H9 (cell line): Measurements from ENCODE around the gene SEPTIN2. TPM values are rescaled to one million over a fixed set of nuclear protein-coding genes. Genes with fewer than 3 reads are reported as not detected.

Experiments used
- DNase-seq: peaks from one replicate; pipeline ENCODE4 v3.0.0-alpha.2; 2017
- H2AFZ ChIP-seq: one replicate; pipeline ENCODE4 v1.6.1; 2013; ENCODE audit warnings: mild to moderate bottlenecking, low read length, control low read depth, moderate library complexity
- H2AK5ac ChIP-seq: 2 replicates; pipeline ENCODE4 v1.6.1; 2013; ENCODE audit warnings: low read length, control low read depth, mixed read lengths; ENCODE audit not compliant: insufficient read length
- H2BK120ac ChIP-seq: one replicate; pipeline ENCODE4 v1.6.1; 2013; ENCODE audit warnings: low read depth, mild to moderate bottlenecking, low read length, control low read depth, inconsistent platforms; ENCODE audit not compliant: poor library complexity, severe bottlenecking
- H2BK12ac ChIP-seq: 2 replicates; pipeline ENCODE4 v1.6.1; 2013; ENCODE audit warnings: low read length, control low read depth, mixed read lengths, low read depth; ENCODE audit not compliant: insufficient read length
- H2BK15ac ChIP-seq: 2 replicates; pipeline ENCODE4 v1.6.1; 2013; ENCODE audit warnings: low read depth, low read length, control low read depth
- H2BK20ac ChIP-seq: one replicate; pipeline ENCODE4 v1.6.1; 2013; ENCODE audit warnings: low read depth, mild to moderate bottlenecking, low read length, control low read depth, inconsistent platforms; ENCODE audit not compliant: poor library complexity, severe bottlenecking
- H2BK5ac ChIP-seq: 2 replicates; pipeline ENCODE4 v1.6.1; 2013; ENCODE audit warnings: low read length, control low read depth, mixed read lengths; ENCODE audit not compliant: insufficient read length
- H3K14ac ChIP-seq: 2 replicates; pipeline ENCODE4 v1.6.1; 2013; ENCODE audit warnings: low read length, control low read depth; ENCODE audit not compliant: insufficient read depth
- H3K18ac ChIP-seq: 2 replicates; pipeline ENCODE4 v1.6.1; 2013; ENCODE audit warnings: low read depth, mild to moderate bottlenecking, mixed read lengths, low read length, control low read depth; ENCODE audit not compliant: insufficient read length
- H3K23ac ChIP-seq: 2 replicates; pipeline ENCODE4 v1.6.1; 2013; ENCODE audit warnings: low read length, control low read depth, mixed read lengths, low read depth; ENCODE audit not compliant: insufficient read length
- H3K23me2 ChIP-seq: 2 replicates; pipeline ENCODE4 v1.6.1; 2013; ENCODE audit warnings: low read depth, mild to moderate bottlenecking, mixed read lengths, low read length, control low read depth; ENCODE audit not compliant: insufficient read length, poor library complexity, severe bottlenecking
- H3K27ac ChIP-seq: 2 replicates; pipeline ENCODE4 v1.5.1; 2013; ENCODE audit warnings: low read length, control low read depth, mixed read lengths, low read depth; ENCODE audit not compliant: insufficient read length
- H3K27me3 ChIP-seq: 2 replicates; pipeline ENCODE4 v1.6.1; 2013; ENCODE audit warnings: low read length, control low read depth, inconsistent platforms; ENCODE audit not compliant: insufficient read depth
- H3K4ac ChIP-seq: 2 replicates; pipeline ENCODE4 v1.6.1; 2013; ENCODE audit warnings: low read depth, mild to moderate bottlenecking, control low read depth, inconsistent platforms, low read length, moderate library complexity
- H3K4me1 ChIP-seq: 2 replicates; pipeline ENCODE4 v1.6.1; 2013; ENCODE audit warnings: low read length, control low read depth, inconsistent platforms; ENCODE audit not compliant: insufficient read depth
- H3K4me2 ChIP-seq: 2 replicates; pipeline ENCODE4 v1.6.1; 2013; ENCODE audit warnings: low read length, control low read depth, mixed read lengths; ENCODE audit not compliant: insufficient read length, insufficient read depth
- H3K56ac ChIP-seq: 2 replicates; pipeline ENCODE4 v1.6.1; 2013; ENCODE audit warnings: low read depth, mild to moderate bottlenecking, mixed read lengths, low read length, control low read depth; ENCODE audit not compliant: insufficient read length
- H3K79me1 ChIP-seq: 2 replicates; pipeline ENCODE4 v1.6.1; 2013; ENCODE audit warnings: low read depth, mild to moderate bottlenecking, moderate library complexity, low read length, control low read depth, inconsistent platforms; ENCODE audit not compliant: insufficient read depth, poor library complexity, severe bottlenecking
- H3K79me2 ChIP-seq: 2 replicates; pipeline ENCODE4 v1.6.1; 2013; ENCODE audit warnings: low read length, control low read depth, inconsistent platforms; ENCODE audit not compliant: insufficient read depth
- H3K9ac ChIP-seq: 2 replicates; pipeline ENCODE4 v1.6.1; 2013; ENCODE audit warnings: low read length, control low read depth, mixed read lengths; ENCODE audit not compliant: insufficient read length; ENCODE audit errors: extremely low read depth
- H3K9me3 ChIP-seq: one replicate; pipeline ENCODE4 v1.6.1; 2013; ENCODE audit warnings: low read depth, low read length, inconsistent platforms; ENCODE audit not compliant: control insufficient read depth
- H3T11ph ChIP-seq: one replicate; pipeline ENCODE4 v1.6.1; 2013; ENCODE audit warnings: mild to moderate bottlenecking, low read length, control low read depth, inconsistent platforms
- H4K20me1 ChIP-seq: one replicate; pipeline ENCODE4 v1.6.1; 2013; ENCODE audit not compliant: control insufficient read depth, insufficient read length, insufficient read depth
- H4K5ac ChIP-seq: 2 replicates; pipeline ENCODE4 v1.6.1; 2013; ENCODE audit warnings: low read depth, mild to moderate bottlenecking, mixed read lengths, low read length, control low read depth; ENCODE audit not compliant: insufficient read length
- H4K8ac ChIP-seq: replicated peaks from 2 replicates; pipeline ENCODE4 v1.6.1; 2013; ENCODE audit warnings: low read length, control low read depth, mixed read lengths, low read depth; ENCODE audit not compliant: insufficient read length
- H4K91ac ChIP-seq: 2 replicates; pipeline ENCODE4 v1.6.1; 2013; ENCODE audit warnings: low read depth, mild to moderate bottlenecking, moderate library complexity, mixed read lengths, low read length, control low read depth; ENCODE audit not compliant: insufficient read length
- H3K27ac Mint-ChIP-seq, 3 experiments: 2 replicates in 2 of 3; 3 replicates in 1 of 3; pipeline ENCODE4 v1.8.0; 2020 to 2021; ENCODE audit warnings: mixed read lengths in 3 of 3, mild to moderate bottlenecking in 1 of 3, moderate library complexity in 1 of 3
- H3K27me3 Mint-ChIP-seq: 2 replicates; pipeline ENCODE4 v1.8.0; 2021; ENCODE audit warnings: low read depth, mild to moderate bottlenecking, moderate library complexity, mixed read lengths
- H3K36me3 Mint-ChIP-seq, 3 experiments: 2 replicates in 2 of 3; 3 replicates in 1 of 3; pipeline ENCODE4 v1.8.0; 2020 to 2021; ENCODE audit warnings: low read depth in 3 of 3, mixed read lengths in 3 of 3; ENCODE audit not compliant: insufficient read depth in 1 of 3
- H3K4me1 Mint-ChIP-seq, 2 experiments: 2 replicates each; pipeline ENCODE4 v1.8.0; 2020; ENCODE audit warnings: mixed read lengths in 2 of 2
- H3K4me3 Mint-ChIP-seq, 2 experiments: 2 replicates in 1 of 2; 3 replicates in 1 of 2; pipeline ENCODE4 v1.8.0; 2020 to 2021; ENCODE audit warnings: mild to moderate bottlenecking in 2 of 2, mixed read lengths in 2 of 2, moderate library complexity in 1 of 2
- H3K9me3 Mint-ChIP-seq, 2 experiments: 2 replicates in 1 of 2; 3 replicates in 1 of 2; pipeline ENCODE4 v1.8.0; 2020; ENCODE audit warnings: mild to moderate bottlenecking in 2 of 2, mixed read lengths in 2 of 2, moderate library complexity in 1 of 2
- CTCF ChIP-seq: fragments of 200-600 bp; sonication (generic); conservative IDR thresholded peaks from 3 replicates; pipeline ENCODE4 v1.8.0; 2021; ENCODE audit warnings: antibody characterized with exemption, mild to moderate bottlenecking
- WGBS: extraction: QIAGEN DNeasy Blood & Tissue Kit; methylation state at CpG from one replicate; pipeline ENCODE4 v1.1.7; 2013; ENCODE audit warnings: missing lambda C conversion rate, low lambda C conversion rate, mixed read lengths; ENCODE audit not compliant: insufficient read length; ENCODE audit errors: extremely low coverage; 5-methylcytosine and 5-hydroxymethylcytosine counted together
- total RNA-seq: library from RNA; stranded (reverse); gene quantifications from 2 replicates; pipeline ENCODE4 v1.2.1, GENCODE V29; 2021

SEPTIN2 gene
- total RNA-seq, 1 experiment from 2014 or later: 385 TPM

DNA sequence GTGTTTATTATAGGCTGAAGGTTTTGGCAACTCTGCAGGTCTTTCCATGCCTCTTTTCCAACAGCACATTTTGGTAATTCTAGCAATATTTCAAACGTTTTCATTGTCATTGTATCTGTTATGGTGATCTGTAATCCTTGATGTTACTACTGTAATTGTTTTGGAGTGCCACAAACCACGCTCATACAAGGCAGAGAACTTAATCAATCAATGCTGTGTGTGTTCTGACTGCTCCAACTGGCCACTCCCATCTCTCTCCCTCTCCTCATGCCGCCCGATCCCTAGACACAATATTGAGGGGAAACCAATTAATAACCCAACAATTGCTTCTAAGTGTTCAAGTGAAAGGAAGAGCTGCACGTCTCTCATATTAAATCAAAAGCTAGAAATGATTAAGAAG lies 33.2 kb upstream of the SEPTIN2 start:
- Histone ChIP-seq H2AK5ac (no peak overlapping the region), H3K4me1 (peaks cover 3% of the 10 kb centered on the region; the same call in 1 of the 2 replicates), H2BK120ac (no peak overlapping the region), H4K5ac (no peak overlapping the region), H3K4ac (no peak overlapping the region), H2BK20ac (no peak overlapping the region), H2BK5ac (no peak overlapping the region), H2AFZ (no peak overlapping the region), H3K14ac (no peak overlapping the region), H3T11ph (no peak overlapping the region), H4K8ac (no peak overlapping the region), H2BK12ac (no peak overlapping the region), H3K27me3 (no peaks in the 10 kb centered on the region), H3K27ac (no peak overlapping the region), H3K18ac (no peak overlapping the region), H3K56ac (no peak overlapping the region), H3K79me2 (peaks cover 7% of the 10 kb centered on the region; the same call in 1 of the 2 replicates), H3K9me3 (no peaks in the 10 kb centered on the region), H3K79me1 (peaks cover 13% of the 10 kb centered on the region), H3K9ac (no peak overlapping the region), H3K23me2 (no peaks in the 10 kb centered on the region), H4K91ac (no peak overlapping the region), H3K4me2 (no peak overlapping the region), H2BK15ac (no peak overlapping the region), H4K20me1 (no peaks in the 10 kb centered on the region), H3K23ac (no peak overlapping the region)
- Mint-ChIP-seq H3K4me3 (no peak overlapping the region), H3K27ac (peak overlapping the region in 2 of 3 experiments; percentile 13 to 15; a peak in 1 of 7 replicates), H3K36me3 (peaks cover 0 to 6% (median under 1%) of the 10 kb centered on the region in 3 experiments; a peak in 4 of 7 replicates), H3K27me3 (no peaks in the 10 kb centered on the region), H3K4me1 (peaks cover 17 to 18% of the 10 kb centered on the region in 2 experiments), H3K9me3 (no peaks in the 10 kb centered on the region)
- no CpG with 5 or more reads among the region's 5 CpGs for WGBS
- DNase-seq: no peak
- TF ChIP-seq CTCF: no peak
